Stimulated activated CD8-positive, alpha-beta memory T cell treated with anti-CD3 and anti-CD28 coated beads, Interleukin-4, amount 100 ng/mL, for 24 hours (primary cell): ENCODE measurements around the gene H2AZ2.
"Not testable (repeated sequence)": the region's sequence is repeated elsewhere in the genome, so short reads cannot be mapped to it uniquely, and the experiment has no call there.

ENCODE experiments used
- DNase-seq: peaks from one replicate; pipeline ENCODE4 v3.0.0-alpha.2; 2020; ENCODE audit warnings: low read depth

Gene H2AZ2

GRCh38 chr7:44814919-44815318 is 33.0 kb downstream of the H2AZ2 start:
- DNase-seq, result no peak

GRCh38 chr7:44811571-44811970 is 36.3 kb downstream of the H2AZ2 start:
- no peak for DNase-seq

- DNase-seq, result no peak
These were observed 36.8 kb downstream of the H2AZ2 start for GRCh38 chr7:44811093-44811492.

GRCh38 chr7:44808914-44809393 is 38.9 kb downstream of the H2AZ2 start:
- no peak for DNase-seq

GRCh38 chr7:44805950-44806349 is 41.9 kb downstream of the H2AZ2 start:
- DNase-seq, result no peak

- not testable (repeated sequence) for DNase-seq
These were observed 43.9 kb downstream of the H2AZ2 start for GRCh38 chr7:44803828-44804519.

GRCh38 chr7:44802418-44803025 is 45.4 kb downstream of the H2AZ2 start:
- no peak for DNase-seq

GRCh38 chr7:44801890-44802289 is 46.0 kb downstream of the H2AZ2 start:
- no peak for DNase-seq

- no peak for DNase-seq
These were observed 47.9 kb downstream of the H2AZ2 start for GRCh38 chr7:44799939-44800338.

- no peak for DNase-seq
These were observed 49.1 kb downstream of the H2AZ2 start for GRCh38 chr7:44798649-44799305.

- peak; percentile 72 for DNase-seq
These were observed 50.3 kb downstream of the H2AZ2 start for GRCh38 chr7:44797329-44798258.

GRCh38 chr7:44796504-44797328 is 51.2 kb downstream of the H2AZ2 start, which contains the start of gene PPIA:
TSS of gene PPIA (plus strand) at chr7:44796681. CDS start at chr7:44796725, 44 bp downstream.
- peak; percentile 97 for DNase-seq

GRCh38 chr7:44796034-44796503 is 51.8 kb downstream of the H2AZ2 start:
- no peak for DNase-seq

GRCh38 chr7:44794331-44794730 is 53.6 kb downstream of the H2AZ2 start:
- no peak for DNase-seq

- DNase-seq, result no peak
These were observed 54.0 kb downstream of the H2AZ2 start for GRCh38 chr7:44793919-44794318.

- DNase-seq, result no peak
These were observed 56.3 kb downstream of the H2AZ2 start for GRCh38 chr7:44791278-44792219.

GRCh38 chr7:44789990-44790389 is 57.9 kb downstream of the H2AZ2 start:
- no peak for DNase-seq

GRCh38 chr7:44787762-44788161 is 60.1 kb downstream of the H2AZ2 start:
- DNase-seq, result no peak

- no peak for DNase-seq
These were observed 60.8 kb downstream of the H2AZ2 start for GRCh38 chr7:44787041-44787440.

GRCh38 chr7:44785218-44785617 is 62.7 kb downstream of the H2AZ2 start:
- DNase-seq, result not testable (repeated sequence)
